GM19238 (cell line): ENCODE data around the gene FAHD2A.
"Not testable (repeated sequence)": the region's sequence is repeated elsewhere in the genome, so short reads cannot be mapped to it uniquely, and the experiment has no call there.

Experiments used
- DNase-seq: peaks from one replicate; pipeline ENCODE4 v3.0.0; 2011; ENCODE audit warnings: low spot score; ENCODE audit not compliant: insufficient read length

FAHD2A gene

GRCh38 chr2:95390272-95390880 lies 12.1 kb upstream of the FAHD2A start:
- DNase-seq: no peak

- no peak for DNase-seq
These were observed 11.6 kb upstream of the FAHD2A start for GRCh38 chr2:95390881-95391321.

DNA sequence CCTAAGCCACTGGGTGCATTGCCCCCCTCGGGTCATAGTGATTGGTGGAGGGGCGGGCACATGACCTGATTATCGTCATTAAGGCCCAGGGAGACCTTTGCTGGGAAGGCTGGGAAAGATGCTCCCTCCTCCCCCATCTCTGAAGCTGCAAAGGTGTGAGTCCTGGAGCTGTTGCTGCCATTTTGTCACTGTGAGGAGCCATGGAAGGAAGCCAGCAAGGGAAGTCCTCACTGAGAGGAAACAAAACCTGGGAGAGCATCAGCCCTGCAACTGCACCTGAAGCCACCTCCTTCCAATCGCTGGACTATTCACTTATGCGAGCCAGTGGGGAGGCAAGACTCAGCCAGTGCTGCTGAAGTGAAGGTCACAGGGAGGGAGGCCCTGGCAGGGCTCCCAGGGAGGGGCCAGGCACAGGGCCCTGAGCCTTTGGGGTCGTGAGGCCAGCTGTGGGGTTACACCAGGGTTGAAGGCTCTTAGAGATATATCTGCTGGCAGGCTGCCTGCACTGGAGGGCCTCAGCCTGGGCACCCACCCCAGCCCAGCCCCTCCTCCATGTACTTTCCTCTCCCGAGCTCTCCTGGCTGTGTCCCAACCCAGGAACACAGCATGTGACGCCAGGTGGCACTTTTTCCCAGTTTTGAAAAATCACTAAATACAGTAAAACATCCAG lies 10.7 kb upstream of the FAHD2A start:
- DNase-seq: no peak

- no peak for DNase-seq
These were observed 10.2 kb upstream of the FAHD2A start for GRCh38 chr2:95392320-95392719.

DNA sequence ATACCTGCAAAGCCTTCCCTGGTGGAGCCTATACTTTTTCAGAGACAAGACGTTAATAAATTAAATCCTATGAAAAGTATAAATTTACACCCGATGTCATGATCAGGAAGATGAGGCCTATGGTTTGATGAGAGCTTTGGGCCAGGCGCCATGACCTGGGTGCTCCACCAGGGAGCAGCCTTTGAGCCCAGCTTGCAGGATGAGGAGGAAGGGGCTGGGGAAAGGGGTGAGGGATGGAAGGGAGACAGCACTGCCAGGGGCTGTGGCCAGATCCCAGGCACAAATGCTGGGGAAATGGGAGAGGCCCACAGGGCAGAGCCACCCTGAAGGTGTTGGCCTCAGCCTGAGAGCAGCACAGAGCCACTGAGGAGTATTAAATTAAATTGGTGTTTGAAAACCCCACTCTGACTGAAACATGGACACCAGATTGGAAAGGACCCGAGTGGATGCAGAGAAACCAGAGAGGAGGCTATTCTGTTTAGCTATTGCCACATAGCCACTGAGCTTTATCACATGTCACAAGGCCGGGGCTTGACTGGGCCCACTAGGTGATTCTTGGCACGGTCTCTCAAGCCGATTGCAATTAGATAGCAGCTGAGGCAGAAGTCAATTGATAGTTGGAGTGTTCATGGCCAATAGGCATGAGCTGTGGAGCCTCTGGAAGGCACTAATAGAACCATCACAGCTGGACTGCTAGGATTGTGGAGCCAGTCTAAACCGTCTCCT lies 9.6 kb upstream of the FAHD2A start:
- DNase-seq: no peak

DNA sequence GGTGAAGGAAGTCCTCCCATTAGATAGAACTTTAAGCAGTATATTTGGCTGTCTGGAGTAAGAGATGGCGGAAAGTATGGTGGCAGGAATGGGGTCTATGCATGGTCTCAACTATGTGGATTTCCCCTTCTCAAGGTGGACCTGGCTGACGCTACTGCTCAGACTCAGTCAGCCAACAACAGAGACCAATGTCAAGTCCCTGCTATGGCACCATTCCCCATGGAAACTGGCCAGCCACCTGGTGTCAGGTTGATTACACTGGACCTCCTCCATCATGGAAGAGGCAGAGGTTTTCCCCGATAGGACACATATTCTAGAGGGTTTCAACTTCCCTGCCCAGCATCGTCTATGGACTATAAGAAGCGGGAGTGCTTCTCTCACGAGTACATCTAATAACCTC lies 8.6 kb upstream of the FAHD2A start:
- no peak for DNase-seq

- no peak for DNase-seq
These were observed 3.4 kb upstream of the FAHD2A start for GRCh38 chr2:95399061-95399460.

DNA sequence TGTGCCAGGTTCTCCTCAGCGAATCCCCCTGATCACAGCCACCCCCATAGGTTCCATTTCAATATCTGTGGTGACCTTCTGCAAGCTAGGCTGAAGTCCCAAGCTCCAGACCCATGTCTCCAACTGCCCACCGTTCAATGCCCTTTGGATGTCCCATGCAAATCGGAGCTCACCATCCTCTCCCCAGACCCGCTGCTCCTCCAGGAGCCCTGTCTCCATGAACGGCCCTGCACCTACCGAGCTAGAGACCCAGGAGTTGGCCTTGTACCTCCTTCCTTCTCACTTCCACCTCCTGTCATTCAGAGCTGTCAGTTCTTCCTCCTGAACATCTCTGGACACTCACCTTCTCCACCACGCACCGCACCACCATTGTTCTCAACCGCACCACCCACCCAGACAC lies 1.0 kb upstream of the FAHD2A start:
- no peak for DNase-seq

- DNase-seq: not testable (repeated sequence)
These were observed 521 bp upstream of the FAHD2A start for GRCh38 chr2:95402004-95402369.

DNA sequence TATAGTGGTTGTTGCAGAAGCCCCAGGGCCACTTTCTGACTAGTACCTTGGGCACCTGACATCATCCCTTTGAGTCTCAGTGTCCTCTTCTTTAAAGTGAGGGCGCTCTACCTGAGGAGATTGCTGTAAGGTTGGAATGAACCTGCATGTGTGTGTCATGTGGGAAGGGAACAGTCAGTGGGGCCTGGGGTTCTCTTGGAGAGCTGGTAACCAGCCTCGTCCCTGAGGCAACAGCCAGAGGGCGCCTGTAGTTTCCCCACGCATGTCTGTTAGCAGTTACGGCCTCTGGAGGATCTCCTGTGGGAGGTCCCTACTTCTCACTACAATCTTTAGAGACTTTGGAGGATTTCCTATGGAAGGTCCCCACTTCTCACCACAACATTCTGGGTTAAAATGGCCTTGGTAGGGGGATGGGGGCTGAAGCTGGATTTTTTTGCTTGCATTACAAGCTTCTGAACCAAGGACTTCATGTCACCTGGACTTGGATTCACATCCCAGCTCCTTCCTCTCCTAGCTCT lies 755 bp downstream of the FAHD2A start:
- DNase-seq: not testable (repeated sequence)

- DNase-seq: not testable (repeated sequence)
These were observed 1.3 kb downstream of the FAHD2A start for GRCh38 chr2:95403824-95404223.

DNA sequence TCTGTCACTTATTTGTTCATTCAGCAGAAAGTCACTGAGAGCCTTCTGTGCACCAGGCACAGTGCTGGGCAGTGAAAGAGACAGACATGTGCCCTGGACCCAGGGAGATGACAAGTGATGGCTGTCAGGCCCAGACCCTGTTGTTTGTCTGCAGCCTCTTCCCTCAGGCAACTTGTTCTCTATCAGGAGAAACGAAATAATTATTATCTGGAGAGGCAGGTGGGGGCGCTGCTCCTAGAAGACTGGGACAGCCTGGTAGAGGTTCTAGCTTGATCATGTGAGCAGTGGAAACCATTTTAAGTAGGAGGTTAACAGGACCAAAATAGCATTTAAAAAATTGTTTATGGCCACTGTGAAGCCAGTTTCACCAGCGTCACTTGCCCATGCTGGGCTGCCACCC lies 2.2 kb downstream of the FAHD2A start:
- not testable (repeated sequence) for DNase-seq

GRCh38 chr2:95411239-95411638 lies 8.7 kb downstream of the FAHD2A start:
- DNase-seq: not testable (repeated sequence)

GRCh38 chr2:95414015-95414594 lies 11.6 kb downstream of the FAHD2A start:
- not testable (repeated sequence) for DNase-seq

DNA sequence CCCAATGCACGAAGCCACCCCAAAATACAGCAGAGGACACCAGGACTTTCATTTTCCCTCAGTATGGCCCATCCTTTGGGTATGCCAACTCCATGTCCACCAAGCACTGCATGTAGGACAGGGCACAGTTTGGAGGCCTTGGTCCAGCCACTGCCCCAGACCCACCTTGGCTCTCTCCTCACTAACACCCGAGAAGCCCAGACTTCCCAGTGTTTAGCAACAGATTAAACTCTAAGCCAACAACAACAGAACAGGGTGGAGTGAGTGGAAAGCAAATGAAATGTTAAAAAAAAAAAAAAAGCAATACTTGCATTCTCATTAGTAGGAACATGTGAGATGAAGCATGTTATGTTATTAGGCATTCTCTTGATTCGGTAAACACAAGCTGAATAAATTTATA lies 12.6 kb downstream of the FAHD2A start:
- DNase-seq: not testable (repeated sequence)

- not testable (repeated sequence) for DNase-seq
These were observed 13.1 kb downstream of the FAHD2A start for GRCh38 chr2:95415561-95415960.

DNA sequence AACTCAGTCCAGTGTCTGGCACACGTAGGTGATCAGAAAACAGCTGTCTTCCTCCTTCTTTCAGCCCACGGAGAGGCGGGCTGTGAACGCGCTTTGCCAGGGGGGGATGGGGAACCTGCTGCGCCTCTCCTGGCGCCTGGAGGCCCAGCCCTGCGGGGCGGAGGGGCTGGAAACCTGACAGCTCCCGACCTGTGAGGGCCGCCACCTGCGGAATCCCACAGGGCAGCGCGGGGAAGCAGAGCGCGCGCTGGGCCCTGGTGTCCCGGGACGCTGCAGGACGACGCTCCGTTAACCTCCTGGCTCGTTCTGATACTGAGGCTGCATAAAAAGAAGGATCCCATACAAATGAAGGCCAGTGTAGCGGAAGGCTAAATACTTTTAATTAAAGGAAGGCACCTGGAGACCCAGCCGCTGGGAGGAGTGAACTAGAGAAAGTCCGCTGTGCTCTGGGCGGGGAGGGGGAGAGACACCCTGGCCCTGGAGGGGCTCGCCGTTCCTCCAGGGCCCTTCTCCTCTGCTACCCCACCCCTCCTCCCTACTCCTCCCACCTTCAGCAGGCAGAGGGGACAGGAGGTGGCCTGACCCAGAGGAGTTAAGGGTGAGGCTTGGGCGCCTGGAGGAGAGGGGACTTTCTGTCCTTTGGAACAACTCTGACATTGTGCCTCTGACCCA lies 24.8 kb downstream of the FAHD2A start:
- not testable (repeated sequence) for DNase-seq

- DNase-seq: not testable (repeated sequence)
These were observed 27.4 kb downstream of the FAHD2A start for GRCh38 chr2:95429748-95430467.

DNA sequence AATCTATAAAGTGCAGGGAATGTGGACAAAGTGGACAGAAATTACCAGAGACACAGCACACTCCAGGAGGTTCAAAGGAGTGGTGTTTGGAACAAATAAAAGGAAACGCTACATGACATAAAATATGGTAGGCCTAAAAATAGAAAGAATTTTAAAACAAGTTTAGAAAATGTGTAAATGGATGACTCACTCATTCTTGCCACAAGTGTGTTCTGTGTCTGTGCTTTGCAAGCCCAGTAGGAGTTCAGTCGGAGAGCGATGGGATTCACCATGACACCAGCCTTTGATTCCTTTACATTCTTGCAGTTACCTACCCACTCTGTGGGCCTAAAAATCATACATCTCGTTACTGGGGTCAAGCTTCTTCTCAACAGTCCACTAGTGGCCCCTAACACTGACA lies 30.9 kb downstream of the FAHD2A start:
- DNase-seq: not testable (repeated sequence)

DNA sequence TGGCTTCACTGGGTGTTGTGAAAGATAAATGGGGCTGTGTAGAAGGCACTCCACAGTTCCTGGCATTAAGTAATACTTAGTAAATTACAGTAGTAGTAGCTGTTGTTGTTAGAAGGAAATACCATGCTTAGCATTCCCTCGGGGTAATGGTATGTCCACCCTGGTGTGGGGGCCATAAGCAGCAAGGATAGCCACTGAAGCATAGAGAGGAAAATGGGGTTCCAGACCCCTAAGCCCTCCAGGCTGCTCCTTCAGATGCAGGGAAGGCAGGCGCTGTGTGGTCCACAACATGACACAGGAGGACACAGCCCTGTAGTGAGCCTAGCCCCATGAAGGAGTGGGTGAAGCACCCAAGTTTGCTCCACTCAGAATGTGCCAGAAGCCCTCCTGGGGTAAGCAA lies 31.5 kb downstream of the FAHD2A start:
- DNase-seq: not testable (repeated sequence)
